Uterus (tissue), 2 donors: ENCODE data around the gene PEPD.

ENCODE experiments used
- CTCF ChIP-seq, 4 experiments: fragments of 200-600 bp in 2 of 4; fragments of 450-650 bp in 2 of 4; sonication (generic) in 2 of 4; IDR thresholded peaks; one replicate each; pipeline ENCODE4 v1.5.1; 2016 to 2019; ENCODE audit warnings: antibody characterized with exemption in 4 of 4, mild to moderate bottlenecking in 2 of 4, moderate library complexity in 1 of 4
- POLR2A ChIP-seq, 2 donors: fragments of 450-650 bp; IDR thresholded peaks; one replicate each; pipeline ENCODE4 v1.6.1; 2016; ENCODE audit warnings: antibody characterized with exemption in 2 of 2, mild to moderate bottlenecking in 1 of 2, moderate library complexity in 1 of 2

- TF ChIP-seq POLR2A (IDR thresholded peaks at IDR 0.05) (no peak), CTCF (IDR thresholded peaks at IDR 0.05) (no peak)
Observed at GRCh38 chr19:33453265-33453664, 68.3 kb downstream of the PEPD start.
